ENCODE measurements around the gene ZRANB1.

Gene ZRANB1

GRCh38 chr10:125008689-125009638, 67.0 kb downstream of the ZRANB1 start:
- no peak for DNase-seq

DNA sequence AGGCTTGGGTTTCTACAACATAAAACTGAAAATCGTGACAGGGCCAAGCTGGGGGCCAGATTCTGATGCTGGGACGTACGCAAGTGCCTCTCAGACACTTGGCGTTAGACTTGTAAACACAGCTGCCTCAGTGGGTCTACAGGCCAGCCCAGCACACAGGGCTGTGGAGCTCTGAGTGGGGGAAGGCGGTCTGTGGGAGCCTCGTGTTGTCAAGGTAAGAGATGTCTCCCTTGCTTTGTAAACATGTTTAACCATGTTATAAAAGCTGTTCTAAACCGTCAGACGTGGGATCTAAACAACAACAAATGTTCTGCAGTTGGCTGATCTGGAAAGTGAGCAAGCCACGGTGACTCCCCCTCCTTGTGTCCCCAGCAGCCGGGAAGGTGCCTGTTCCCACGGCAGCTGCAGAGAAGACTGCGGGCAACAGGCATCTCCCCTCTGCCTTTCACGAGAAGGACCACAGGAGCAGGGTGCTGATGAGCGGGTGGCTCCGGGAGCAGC, 67.8 kb downstream of the ZRANB1 start:
- no peak for DNase-seq

DNA sequence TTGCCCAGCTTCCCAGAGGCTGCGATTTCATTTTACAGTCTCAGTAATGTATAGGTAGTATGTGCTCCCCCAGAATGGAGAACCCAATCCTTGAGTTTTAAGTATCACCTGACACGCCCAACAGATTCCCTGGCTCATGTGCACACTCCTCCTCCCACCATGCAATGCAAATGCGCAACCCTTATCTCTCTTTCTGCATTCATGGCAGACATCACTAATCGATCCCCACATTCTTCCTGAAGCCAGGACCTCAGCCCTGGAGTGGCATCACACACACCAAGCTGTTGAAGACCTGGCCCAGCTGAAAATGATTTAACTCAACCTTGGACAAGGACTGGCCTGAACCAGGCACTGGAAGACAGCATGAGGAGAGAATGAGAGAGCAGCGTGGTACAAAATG, 68.4 kb downstream of the ZRANB1 start:
- no peak for DNase-seq

DNA sequence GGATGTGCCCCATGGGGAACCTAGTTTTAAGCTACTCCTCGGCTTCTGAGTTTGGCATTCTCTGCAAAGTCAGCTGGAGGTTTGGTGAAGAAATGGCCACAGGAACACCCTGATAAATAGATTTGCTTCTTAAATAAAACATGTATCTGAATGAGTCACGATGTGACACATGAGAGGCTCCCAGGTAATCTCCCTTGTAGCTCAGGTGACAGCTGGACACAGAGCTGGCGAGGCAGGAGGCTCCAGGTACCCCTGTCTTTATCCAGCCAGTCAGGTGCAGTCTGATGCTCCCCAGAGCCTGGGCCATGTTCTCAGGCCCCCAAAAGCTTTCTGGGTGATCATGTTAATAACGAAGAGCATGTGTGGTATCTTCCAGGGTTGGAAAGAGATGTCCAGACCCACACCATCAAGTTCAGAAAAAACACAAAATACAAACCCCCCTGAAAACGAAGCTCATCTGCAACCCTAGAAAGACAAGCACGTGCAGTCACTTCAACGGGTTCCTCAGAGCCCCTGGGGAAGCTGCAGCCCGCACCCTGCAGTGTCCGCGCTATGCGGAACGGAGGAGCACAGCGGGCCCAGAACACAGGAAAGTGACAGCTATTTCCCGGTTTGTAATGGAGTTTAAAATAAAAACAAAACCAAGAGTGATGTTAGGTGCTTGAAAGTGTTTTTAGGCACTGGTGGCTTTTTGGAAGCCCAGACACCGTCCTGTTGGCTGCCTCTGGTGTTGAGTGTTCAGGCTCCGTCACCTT, 69.4 kb downstream of the ZRANB1 start:
- DNase-seq = no peak

- no peak for DNase-seq
These were observed 70.2 kb downstream of the ZRANB1 start for GRCh38 chr10:125011926-125012705.

DNA sequence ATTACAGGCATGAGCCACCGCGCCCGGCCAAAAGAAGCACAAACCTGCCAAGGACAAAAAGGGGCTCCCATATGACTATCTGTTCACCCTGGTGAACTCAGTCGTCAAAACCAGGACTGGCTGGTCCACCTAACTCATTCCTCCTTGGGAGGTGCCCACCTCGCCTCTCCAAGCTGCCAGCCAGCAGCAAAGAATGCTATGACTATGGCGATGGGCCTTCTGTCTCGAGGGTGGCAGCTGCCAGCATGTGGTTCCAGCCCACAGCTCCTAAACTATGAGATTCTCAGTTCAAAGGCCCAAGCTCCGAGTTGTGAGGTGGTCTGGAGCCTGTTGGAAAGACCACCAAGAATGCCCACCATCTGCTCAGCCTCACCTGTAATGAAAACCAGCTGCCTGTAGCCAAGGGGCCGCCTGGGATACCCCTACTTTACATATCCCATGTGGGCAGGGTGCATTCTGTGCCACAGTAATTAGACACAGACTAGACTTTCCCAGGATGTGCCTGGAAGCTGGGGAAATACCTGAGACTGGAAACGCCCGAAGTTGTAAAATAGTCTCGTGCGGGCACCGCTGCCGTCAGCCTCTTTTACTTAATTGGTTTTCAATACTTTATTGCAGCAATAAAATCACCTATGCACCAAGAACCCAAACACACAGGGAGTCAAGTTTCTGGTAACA, 71.1 kb downstream of the ZRANB1 start:
- DNase-seq = no peak

GRCh38 chr10:125013529-125013872, 71.6 kb downstream of the ZRANB1 start:
- DNase-seq = no peak

DNA sequence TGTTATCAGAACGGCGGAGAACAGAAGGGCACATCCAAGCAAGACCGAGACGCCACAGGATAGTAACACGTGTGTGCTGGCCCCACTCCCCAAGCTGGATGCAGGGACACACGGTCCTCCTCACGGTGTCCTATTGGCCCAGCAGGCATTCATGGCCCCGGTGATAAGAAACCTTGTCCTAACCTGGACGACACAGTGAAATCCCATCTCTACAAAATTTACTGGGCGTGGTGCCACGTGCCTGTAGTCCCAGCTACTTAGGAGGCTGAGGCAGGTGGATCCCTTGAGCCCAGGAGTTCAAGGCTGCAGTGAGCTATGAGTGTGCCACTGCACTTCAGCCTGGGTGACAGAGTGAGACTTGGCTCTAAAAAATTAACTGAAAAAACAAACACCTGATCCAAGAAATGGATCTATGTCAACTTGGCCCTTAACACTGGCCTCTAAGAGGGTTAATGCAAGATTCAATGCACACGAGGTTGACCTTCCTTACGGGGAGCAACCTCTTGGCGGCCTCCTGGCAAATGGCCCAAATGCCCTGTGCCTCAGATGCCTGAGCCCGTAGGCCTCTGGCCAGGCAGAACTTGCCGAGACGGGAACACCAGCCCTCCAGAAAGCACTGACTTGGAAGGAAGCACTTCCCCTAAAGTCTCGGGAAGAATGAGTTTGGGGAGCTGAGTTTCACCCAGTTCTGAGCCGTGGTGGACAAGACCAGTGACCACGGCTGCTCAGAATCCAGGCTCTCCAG, 72.3 kb downstream of the ZRANB1 start:
- DNase-seq = no peak

- DNase-seq = no peak
These were observed 73.0 kb downstream of the ZRANB1 start for GRCh38 chr10:125014836-125015355.

DNA sequence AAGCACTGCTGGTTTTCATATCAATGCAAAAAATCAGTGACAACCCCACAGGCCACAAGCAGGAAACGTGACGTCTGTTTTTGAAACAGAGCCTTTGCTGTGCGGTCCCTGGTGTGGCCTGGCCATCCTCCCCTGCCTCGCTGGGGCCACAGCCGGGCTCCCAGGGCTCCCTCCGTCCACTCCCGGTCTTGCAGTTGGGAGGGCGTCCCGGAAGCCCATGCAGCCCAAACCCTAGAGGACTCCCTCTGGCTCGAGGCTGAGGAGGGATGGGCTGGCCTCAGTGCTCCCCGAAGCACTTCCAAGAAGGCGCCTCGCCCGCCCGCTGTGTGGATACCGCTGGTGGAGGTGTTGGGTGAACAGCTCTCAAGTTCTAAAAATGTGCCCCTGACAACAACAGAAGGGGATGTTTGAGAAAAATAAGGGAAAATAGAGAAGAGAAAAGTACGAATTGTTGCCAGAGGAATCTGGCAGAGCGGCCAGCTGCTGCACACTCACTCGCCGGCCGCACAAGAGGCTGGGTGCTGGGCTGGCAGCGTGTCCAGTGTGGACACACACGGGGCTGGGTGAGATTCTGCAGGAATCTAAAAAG, 73.5 kb downstream of the ZRANB1 start:
- no peak for DNase-seq

- DNase-seq = no peak
These were observed 74.2 kb downstream of the ZRANB1 start for GRCh38 chr10:125016123-125016522.

DNA sequence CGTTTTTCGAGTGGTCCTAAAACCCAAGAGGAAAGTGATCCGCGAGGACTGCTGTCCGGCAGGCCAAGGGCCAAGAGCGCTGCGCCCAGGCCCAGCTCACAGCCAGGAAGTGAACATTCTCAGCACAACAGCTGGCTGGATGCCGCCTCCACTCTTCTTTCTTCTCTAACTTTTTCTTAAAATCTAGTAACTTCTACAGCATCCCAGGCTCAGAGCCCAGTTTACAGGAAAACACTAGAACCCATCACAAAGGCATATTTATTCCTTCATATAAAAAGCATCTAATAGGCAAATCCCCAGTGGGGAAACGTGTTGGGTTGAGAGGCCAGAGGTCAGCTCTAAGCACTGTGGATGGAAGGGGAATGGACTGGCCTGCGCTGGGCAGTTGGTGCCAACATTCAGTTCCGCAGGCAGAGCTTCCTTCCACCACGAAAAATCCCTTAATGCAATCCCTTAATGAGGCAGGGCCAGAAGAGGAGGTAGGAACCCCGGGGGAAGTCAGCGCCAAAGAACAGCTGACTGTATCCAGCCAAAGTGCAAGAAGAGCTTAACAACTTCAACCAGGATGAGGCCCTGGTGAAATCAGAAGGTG, 74.8 kb downstream of the ZRANB1 start:
- DNase-seq = no peak

- DNase-seq = no peak
These were observed 75.8 kb downstream of the ZRANB1 start for GRCh38 chr10:125017547-125018298.

- DNase-seq = no peak
These were observed 76.7 kb downstream of the ZRANB1 start for GRCh38 chr10:125018576-125019143.

DNA sequence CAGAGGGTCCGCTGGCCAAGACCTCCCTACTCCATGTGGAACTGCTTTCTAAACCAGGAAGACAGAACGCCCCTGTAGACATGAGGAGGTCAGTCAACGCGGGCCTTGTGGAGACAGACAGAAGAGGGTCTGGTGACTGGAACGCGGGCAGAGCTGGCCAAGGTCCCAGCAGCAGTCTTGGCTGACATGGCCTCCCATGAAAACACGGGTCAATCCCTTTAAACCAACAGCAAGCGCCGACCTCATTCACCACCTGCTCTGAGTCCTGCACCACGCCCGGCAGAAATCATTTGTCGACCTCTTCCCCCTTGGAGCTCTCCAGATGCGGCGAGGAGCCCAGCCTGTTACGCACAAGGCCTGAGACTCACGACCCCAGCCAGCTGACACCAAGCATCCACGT, 78.5 kb downstream of the ZRANB1 start:
- no peak for DNase-seq

DNA sequence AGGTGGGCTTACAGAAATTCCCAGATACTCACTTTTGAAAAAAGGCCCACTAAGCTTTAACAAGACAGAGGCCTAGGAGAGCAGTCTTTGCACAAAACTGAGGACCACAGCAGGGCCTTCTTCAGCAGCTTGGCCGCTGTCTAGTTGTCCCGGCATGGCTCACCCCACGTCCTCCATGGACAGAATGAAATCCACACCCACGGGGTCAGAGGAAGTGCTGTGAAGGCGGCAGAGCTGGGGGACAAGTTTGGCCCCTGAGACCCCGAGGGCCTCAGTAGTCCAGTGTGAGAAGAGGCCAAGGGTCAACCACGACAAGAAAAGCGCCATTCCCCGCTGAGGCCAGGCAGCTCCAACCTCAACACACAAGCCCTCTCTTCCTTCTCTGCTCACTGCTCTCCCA, 78.9 kb downstream of the ZRANB1 start:
- DNase-seq = no peak

DNA sequence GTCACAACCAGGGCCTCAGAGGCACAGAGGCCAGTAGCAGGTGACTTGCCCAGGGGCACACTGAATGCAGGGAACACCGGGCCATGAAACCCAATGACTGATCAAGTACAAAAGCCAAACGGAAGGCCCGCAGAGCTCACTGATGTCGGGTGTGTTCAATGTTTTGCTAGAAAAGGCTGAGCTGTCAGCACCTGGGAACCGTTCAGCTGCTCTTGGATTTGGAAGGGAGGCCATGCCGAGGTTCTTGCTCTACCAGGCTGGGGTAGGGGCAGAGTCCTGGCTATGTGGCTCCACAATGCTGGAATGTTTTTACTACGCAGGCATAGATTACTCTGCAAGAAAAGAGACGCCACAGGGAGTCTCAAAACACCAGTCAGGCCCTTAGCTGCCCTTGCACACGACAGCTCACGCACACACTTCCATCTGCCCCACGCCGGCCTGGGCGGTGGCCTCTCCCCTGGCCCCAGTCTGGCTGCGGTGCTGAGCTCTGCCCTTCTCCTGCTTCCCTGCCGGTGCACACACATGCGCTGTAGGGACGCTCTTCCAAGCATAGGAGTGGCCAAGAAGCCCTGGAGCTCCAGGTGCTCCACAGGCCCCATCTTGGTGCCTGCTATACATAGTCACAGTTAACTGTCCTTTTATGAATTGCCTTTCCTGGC, 79.9 kb downstream of the ZRANB1 start:
- no peak for DNase-seq

DNA sequence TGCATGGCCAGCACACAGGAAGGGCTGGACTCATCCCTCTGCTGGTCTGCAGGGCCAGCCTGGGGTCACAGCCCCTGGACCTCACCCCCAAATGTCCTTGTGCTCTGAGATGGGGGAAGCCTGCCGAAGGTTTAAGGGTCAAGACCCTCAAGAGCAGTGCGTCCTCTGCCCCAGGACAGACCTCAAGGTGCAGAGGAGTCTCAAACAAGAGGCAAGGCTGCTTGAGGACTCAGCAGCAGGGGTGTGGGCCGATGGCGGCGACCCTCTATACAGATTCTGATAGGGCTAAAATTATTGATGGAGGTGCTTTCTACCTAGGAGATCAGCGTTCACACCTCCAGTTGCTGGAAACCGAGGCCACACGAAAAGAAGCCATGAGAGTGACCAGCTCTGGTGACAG, 80.7 kb downstream of the ZRANB1 start:
- no peak for DNase-seq

DNA sequence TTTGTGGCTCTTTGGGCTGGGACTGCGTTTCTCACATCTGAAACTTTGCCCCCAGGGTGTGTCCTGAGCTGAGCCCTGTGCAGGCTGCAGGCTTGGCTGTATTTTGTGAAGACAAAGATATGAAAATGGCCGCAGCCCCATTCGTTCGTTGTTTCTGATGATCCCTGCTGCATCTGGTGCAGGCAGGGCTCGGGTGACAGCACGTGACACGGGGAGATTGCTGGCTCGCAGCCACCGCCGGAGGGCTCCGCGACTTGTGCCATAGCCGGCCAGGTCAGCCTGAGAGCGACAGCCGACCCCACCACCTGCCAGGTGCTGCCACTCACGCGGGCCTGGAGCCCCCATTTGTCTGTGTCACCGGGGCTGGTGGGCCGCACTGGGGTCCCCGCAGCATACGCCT, 81.3 kb downstream of the ZRANB1 start:
- DNase-seq = peak; percentile 20
